Hepatocyte (in vitro differentiated cells): Measurements from ENCODE around the gene NUAK1.

ENCODE experiments used
- CTCF ChIP-seq: fragments of 200-600 bp; sonication (generic); IDR thresholded peaks from 2 replicates; pipeline ENCODE4 v1.5.1; 2016; ENCODE audit warnings: antibody characterized with exemption, mild to moderate bottlenecking; ENCODE audit not compliant: poor library complexity
- EZH2 ChIP-seq: fragments of 200-600 bp; sonication (generic); IDR thresholded peaks from 2 replicates; pipeline ENCODE4 v1.6.1; 2016; ENCODE audit warnings: antibody characterized with exemption, mild to moderate bottlenecking, borderline replicate concordance

GRCh38 chr12:106147956-106148355, 9.2 kb upstream of the NUAK1 start:
- TF ChIP-seq CTCF (no peak), EZH2 (no peak)
